ENCODE results near the gene MEGF8.
"Not testable (repeated sequence)": the region's sequence is repeated elsewhere in the genome, so short reads cannot be mapped to it uniquely, and the experiment has no call there.

The MEGF8 gene

DNA sequence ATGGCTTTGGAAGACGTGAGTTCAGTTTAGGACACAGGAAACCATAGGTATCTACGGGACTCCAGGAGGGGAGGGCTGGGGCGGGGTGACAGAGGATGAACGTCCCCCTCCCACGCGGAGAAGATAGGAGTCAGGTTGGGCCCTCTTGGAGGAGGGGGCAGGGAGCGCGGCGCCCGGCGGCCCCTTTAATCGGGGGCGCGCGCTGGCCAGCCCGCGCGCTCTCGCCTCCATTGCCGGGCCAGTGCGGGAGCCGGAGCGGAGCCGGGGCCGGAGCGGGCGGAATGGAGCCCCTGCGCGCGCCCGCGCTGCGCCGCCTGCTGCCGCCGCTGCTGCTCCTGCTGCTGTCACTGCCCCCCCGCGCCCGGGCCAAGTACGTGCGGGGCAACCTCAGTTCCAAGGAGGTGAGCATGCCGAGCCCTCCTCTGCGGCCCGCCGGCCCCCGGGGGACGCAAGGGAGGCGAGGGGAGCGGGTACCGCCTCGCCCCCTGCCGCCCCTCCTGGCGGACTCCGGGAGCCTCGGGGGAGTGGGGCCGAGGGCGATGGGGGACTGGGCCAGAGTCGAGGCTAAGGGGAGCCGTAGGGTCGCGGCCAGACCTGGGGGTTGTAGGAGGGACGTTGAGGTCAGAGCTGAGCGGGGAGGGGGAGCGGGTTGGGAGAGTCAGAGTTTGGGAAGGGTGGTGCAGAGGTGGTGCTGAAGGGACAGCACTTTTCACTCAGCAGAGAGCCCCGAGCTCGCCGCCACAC lies 12.2 kb upstream of the MEGF8 start, which contains the start of gene TMEM145:
TMEM145 (plus strand) TSS at position 214 of the 744 bp plus-strand sequence; CDS start at position 282, 68 bp downstream.
- peak; percentile 54 for DNase-seq

DNA sequence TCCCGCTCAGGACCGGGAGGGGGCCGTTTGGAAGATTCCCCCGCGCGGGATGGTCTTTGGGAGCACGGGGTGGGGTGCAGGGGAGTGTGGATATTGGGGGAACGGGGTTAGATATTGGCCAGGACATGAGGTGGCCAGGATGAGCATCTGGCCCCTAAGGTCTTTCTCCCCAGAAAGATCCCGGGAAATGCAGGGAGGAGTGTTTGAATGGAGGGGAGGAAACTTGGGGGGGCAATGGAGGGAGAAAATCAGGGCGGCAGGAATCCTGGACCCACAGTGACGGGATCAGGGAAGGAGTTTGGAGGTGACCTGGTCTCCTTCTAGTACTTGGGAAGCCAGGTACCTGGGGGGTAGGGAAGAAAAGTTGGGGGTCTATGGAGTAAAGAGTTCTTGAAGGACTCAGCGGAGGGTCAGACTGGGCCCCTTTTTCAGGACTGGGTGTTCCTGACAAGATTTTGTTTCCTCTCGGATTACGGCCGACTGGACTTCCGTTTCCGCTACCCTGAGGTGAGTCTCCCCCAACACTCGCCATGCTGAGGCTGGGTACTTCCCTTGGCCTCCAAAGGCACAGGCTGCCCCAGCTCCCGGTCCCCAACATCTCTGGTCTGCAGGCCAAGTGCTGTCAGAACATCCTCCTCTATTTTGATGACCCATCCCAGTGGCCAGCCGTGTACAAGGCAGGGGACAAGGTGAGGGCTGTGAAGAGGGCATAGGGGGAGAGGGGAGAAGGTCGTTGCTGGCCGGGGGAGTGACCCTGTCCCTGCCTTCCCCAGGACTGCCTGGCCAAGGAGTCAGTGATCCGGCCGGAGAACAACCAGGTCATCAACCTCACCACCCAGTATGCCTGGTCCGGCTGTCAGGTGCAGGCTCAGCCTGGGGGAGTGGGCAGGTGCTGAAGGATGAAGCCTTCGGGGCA lies 11.3 kb upstream of the MEGF8 start:
- no peak for DNase-seq

DNA sequence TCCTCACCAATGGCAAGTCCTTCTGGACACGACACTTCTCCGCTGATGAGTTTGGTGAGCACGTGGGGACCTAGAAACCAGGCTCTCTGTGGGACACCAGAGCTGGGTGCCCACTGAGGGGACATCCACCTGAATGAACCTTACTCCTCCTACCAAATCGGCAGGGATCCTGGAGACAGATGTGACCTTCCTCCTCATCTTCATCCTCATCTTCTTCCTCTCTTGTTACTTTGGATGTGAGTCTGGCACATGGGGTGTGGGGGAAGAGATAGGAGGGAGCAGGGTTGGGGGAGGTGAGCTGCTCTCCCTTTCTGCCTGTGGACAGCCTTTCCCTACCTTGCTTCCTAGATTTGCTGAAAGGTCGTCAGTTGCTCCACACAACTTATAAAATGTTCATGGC lies 10.4 kb upstream of the MEGF8 start:
- DNase-seq, result no peak

DNA sequence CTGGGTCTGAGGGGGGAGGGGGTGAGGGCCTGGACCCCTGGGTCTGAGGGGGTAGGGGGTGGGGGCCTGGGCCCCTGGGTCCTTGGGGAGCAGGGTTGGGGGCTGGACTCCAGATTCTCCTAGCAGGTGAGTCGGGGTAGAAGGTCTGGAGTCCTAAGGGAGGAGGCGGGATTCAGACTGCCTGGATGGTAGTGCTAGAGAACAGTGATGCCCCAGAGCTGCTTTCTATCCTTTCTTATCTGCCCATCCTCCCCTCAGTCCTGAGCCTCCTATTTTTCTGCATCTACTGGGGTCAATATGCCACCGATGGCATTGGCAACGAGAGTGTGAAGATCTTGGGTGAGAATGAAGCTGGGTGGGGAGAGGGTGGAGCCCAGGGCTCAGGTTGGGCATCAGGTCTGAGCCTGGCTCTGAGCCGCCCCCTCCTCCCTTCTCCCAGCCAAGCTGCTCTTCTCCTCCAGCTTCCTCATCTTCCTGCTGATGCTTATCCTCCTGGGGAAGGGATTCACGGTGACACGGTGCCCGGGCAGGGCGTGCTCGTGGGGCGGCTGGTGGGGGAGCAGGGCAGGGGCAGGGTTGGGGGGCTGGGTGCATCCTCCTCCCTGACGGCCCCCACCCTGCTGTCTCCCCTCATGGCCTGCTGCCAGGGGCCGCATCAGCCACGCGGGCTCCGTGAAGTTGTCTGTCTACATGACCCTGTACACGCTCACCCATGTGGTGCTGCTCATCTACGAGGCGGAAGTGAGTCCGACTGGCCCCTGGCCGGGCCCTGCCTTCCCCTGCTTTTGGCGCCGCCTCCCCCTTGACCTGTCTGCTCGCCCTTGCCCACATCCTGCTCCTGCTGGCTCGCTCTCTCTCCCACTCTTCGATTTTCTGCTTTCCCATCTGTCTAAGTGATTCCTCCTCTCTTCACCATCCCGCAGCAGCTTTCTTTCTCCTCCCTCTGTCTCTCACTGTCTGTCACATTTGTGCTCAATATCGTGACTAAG lies 8.9 kb upstream of the MEGF8 start:
- DNase-seq, result no peak

DNA sequence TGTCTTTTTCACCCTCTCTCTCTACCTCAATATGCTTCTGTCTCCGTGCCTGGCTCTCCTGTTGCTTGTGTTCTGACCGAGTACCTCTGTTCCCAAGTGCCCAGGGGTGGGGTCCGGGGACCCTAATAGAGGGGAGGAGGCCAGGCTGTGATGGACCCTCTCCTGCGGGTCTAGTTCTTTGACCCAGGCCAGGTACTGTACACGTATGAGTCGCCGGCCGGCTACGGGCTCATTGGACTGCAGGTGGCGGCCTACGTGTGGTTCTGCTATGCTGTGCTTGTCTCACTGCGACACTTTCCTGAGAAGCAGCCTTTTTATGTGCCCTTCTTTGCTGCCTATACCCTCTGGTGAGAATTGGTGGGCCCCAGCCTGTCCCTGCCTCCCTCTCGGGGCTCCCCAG lies 7.9 kb upstream of the MEGF8 start:
- no peak for DNase-seq

DNA sequence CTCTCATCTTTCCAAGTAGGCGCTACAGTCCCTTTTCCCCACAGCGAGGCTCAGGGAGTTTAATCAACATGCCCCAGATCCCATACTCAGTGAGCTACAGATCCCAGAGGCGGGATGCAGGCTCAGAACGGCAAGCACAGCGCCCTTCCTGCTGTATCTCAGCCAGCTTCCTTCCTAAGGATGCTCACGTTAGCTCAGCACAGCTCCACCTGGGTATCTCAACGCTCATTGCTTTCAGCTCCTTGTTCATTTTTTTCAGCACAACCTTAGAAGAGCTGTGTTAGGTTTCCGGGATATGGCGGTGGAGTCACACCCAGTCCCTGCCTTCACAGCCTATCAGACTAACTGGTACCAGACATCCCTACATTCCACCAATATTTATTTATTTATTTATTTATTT lies 3.1 kb upstream of the MEGF8 start:
- no peak for DNase-seq

DNA sequence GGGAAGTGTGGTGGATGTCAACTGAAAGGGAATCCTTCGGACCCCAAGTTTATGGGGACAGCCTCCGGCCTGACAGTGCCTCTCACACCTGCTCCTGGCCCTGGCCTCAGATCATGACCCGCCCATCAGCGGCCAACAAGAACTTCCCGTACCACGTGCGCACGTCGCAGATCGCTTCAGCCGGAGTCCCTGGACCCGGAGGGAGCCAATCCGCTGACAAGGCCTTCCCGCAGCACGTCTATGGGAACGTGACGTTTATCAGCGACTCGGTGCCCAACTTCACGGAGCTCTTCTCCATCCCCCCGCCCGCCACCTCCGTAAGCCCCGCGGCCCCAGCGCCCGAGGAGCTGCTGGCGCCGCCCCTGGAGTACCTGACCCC lies 2.0 kb upstream of the MEGF8 start:
- no peak for DNase-seq

DNA sequence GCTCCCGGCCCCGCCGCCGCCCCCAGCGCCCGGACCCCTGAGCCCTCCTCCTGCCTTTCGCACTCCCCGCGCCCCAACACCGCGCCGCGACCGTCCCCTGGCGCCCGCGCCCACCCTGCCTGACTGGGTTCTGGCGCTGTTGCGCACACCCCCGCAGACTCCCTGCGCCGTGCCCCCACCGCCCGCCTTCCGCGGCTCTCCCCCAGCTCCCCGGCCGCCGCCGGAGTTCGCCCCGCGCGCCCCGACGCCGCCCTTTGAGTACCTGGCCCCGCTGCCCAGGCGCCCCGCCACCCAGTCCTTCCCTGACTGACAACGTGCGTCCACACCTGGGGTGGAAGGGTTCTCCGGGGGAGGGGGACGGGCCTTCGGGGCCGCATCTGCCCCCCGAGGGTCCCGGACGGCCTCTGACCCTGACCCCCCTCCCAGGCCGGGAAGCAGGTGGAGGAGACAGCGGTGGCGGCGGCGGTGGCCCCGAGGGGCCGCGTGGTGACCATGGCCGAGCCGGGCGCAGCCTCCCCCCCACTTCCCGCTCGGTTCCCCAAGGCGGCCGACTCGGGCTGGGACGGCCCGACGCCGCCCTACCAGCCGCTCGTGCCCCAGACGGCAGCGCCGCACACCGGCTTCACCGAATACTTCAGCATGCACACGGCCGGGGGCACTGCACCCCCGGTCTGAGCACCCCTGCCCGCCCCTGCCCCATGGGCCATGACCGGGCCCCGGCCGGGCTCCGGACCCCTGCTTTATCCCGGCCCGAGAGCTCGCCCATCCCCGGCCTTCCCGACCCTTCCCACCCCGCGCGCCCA lies 1.4 kb upstream of the MEGF8 start:
- DNase-seq, result no peak

DNA sequence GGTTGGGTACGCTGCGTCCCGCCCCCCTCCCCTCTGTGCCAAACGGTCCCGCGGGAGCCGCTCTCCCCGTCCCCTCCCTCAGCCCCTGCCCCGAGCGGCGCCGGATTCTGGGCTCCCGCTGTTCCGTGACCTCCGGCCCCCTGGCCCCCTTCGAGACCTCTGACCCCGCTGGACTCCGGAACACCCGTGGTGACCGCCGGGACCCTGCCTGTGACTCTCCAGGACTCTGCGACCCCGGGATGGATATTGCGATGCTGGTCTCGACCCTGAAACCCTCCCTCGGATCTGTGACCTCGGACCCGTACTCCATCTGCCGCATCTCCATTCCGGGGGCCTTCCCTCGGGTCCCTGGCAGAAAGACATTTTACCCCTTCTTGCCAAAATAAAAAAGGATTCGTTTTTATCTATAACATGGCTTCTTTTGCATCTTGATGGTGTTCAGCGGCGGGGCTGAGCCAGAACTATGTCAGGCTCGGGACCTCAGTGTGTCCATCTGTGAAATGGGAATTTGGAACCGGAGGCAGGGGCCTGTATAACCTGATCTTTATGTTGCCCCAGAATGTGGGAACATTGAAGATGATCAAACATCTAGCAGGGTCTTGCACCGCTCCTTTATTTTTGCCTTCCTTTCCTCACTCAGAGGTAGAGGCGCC lies 654 bp upstream of the MEGF8 start:
- no peak for DNase-seq

DNA sequence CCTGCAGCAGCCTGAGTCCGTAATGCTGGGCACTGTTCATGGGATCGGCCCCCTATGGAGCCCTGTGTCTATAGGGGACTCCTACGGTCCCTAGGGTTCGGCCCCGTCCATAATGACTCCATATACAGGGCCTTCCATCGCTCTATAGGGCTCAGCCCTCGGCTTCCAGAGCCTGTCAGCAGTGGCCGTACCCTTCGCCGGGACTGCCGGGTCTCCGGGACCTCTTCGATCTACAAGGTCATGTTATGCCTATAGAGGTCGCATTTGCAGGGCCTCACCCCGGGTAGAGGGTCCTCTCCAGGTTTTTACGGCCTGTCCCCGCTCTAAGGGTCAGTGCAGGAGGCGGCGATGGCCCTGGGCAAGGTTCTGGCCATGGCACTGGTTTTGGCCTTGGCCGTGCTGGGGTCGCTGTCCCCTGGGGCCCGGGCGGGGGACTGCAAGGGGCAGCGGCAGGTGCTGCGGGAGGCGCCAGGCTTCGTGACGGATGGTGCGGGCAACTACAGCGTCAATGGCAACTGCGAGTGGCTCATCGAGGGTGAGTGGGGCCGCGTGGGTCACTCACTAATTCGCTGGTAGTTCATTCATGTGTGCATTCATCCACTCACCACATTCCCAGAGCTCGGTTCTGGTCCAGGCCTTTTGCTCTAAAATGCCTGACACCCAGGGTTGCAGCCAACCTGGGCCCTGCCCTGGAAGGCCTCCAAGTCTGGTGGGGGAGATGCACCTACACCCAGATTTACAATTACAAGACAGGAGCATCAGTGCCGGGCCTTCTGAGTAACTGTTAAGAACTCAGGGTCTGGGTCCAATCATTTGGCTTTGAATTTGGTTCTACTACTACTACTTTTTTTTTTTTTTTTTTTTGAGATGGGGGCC lies 699 bp downstream of the MEGF8 start:
- no peak for DNase-seq

DNA sequence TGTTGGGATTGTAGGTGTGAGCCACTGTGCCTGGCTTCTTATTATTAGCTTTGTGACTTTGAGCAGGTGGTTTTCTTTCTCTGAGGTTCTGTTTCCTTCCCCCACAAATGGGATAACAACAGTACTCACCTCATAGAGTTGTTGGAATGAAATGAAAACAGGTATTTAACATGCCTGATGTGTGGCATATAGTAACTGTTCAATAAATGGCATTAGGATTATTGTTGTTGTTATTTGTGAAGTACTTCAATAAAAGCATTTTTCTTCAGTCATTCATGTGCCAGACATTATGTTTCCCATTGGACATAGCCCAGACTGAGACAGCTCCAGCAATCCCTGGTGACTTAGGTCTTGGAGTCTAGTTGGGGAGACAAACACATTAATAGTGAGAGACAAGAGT lies 1.5 kb downstream of the MEGF8 start:
- no peak for DNase-seq

DNA sequence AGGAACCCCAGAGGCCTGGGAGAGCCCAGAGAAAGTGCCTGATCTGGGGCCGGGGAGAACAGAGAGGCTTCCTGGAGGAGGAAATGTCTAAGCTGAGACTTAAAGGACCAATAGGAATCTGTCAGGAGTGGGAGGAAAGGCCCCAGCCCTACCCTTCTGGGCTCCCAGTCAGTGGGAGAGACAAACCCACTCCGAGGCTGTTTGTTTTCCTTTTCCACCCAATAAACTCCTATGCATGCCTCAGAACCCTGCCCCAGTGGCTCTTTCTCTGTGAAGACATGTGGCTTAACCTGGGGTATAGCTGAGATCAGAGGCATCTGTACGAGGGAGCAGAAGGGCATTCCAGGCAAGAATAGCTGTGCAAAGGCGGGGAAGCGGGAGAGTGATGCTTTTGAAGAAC lies 1.9 kb downstream of the MEGF8 start:
- no peak for DNase-seq

DNA sequence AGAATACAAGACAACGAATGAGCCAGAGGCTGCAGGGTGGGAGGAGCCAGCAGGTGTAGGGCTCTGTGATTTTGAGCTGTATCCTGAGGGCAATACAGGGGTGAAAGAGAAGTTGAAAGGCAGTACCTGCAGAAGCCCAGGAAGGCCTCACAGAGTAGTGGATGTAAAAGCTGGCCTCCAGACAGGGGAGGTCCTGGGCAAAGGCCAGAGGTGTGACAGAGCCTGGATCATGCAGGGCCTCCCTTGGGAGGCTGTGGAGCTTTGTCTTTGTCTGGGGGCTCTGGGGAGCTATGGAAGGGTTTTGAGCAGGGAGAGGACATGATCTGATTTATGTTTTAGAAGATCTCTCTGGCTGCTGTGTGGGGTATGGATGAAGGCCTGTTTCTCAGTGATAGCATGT lies 2.7 kb downstream of the MEGF8 start:
- DNase-seq, result no peak

DNA sequence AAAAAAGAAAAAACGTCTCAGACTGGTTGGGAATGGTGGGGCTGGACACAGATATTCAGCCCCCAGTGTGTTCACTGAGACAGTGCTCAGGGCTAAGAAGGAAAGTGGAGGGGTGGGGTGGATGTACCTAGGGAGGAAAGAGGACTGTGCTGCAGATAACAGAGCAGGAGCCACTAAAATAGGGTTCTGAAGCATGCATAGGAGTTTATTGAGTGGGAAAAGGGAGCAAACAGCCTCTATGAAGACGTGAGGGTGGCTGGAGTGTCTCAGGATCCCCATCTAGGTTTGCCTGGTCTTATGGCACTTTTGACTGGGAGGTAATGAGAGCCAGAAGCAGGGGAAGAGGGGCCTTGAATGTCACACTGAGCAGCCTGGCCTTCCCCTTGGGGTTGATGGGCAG lies 3.4 kb downstream of the MEGF8 start:
- no peak for DNase-seq

DNA sequence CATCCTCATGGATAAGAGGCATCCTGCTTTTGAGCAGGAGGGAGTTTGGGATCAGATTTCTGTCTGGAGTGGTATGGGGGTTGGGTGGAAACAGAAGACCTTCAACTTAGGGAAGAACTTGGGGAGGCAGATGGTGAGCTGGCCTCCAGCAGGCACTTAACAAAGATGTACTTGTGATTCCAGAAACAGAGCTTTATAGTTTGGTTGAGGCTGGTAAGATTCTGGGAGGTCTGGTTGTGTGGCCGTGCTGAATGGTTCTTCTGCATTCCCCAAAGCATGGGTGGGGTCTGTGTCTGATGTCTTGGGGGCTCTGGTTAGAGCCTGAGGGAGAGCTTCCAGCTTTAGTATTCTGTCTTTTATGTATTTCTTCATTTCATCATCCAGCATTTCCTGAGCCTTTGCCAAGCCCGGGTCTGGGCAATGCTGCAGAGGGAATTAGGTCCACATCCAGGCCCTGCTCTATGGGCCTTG lies 4.8 kb downstream of the MEGF8 start:
- no peak for DNase-seq

DNA sequence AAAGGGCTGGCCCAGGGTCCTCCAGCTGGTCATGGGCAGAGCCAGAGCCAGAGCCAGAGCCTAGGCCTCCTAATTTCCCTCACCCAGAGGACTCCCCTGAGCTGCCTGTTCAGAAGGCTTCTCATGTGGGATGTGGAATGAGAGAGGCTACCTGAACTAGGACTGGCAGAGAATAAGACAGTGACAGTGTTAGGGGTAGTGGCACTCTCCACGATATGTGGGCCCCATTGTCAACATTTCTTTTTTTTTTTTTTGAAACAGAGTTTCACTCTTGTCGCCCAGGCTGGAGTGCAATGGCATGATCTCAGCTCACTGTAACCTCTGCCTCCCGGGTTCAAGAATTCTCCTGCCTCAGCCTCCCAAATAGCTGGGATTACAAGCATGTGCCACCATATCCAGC lies 5.9 kb downstream of the MEGF8 start:
- not testable (repeated sequence) for DNase-seq

DNA sequence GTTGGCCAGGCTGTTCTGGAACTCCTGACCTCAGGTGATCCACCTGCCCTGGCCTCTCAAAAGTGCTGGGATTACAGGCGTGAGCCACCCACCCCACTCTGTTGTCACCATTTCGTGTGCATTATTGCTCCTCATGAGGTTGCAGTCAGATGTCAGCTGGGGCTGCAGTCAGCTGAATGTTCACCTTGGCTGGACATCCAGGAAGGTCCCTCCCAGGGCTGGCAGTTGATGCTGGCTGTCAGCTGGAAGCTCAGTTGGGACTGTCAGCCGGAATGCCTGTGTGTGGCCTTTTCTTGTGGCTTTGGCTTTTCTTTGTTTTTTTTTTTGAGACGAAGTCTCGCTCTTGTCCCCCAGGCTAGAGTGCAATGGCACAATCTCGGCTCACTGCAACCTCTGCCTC lies 6.6 kb downstream of the MEGF8 start:
- no peak for DNase-seq

DNA sequence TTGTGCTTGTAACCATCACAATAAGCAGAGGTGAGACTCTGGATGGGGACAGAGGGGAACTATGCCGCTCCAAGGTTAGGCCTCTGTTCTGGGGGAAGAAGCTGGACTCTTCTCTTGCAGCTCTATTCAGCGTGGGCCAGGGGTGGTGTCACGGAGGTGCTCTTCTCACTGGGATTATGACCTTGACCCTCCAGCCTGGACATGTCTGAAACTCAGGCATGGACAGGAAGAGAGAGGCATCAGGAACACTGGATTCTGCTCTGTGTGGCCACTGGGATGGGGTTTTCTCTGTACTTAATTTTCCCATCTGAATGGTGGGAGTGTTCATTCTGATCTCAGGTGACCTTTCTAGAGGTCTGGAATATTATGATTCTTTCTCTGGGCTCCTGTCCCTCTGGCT lies 7.6 kb downstream of the MEGF8 start:
- DNase-seq, result no peak

DNA sequence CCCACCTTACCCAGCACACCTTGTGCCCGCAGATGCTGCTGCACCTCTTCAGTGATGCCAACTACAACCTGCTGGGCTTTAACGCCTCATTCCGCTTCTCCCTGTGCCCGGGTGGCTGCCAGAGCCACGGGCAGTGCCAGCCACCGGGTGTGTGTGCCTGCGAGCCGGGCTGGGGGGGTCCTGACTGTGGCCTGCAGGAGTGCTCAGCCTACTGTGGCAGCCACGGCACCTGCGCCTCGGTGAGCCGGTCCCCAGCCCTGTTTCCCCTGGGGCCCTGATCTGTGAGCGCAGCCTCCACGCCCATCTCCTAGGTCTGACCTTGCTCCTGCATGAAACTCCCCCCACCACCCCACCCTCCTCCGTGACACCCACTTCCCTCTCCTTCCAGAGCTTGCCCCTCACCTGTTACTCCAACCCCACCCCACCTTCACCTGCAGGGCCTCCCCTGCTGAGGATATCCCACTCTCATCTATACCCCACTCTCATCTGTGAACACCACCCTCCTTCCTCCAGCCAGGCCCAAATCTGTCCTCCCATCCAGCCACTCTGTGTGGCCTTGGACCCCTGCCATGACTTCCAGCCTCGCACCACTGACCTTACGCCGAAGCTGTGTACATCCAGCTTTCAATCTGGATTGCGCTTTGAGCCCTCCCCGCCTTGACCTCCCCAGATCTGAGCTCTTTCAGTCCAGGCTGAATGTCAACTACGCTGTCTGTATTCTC lies 8.7 kb downstream of the MEGF8 start:
- no peak for DNase-seq

All from COR-L47 (cell line).